ENCODE data around the gene HNRNPA2B1.
"Not testable (repeated sequence)": the region's sequence is repeated elsewhere in the genome, so short reads cannot be mapped to it uniquely, and the experiment has no call there.

HNRNPA2B1 gene

GRCh38 chr7:26198133-26198780 is 2.3 kb downstream of the HNRNPA2B1 start:
- DNase-seq (ENCODE audit: low spot score) = peak; percentile 81

- peak; percentile 41 for DNase-seq (ENCODE audit: low spot score)
These were observed 3.1 kb downstream of the HNRNPA2B1 start for GRCh38 chr7:26197153-26198115.

GRCh38 chr7:26195867-26196657 is 4.5 kb downstream of the HNRNPA2B1 start:
- no peak for DNase-seq (ENCODE audit: low spot score)

- no peak for DNase-seq (ENCODE audit: low spot score)
These were observed 5.4 kb downstream of the HNRNPA2B1 start for GRCh38 chr7:26195182-26195581.

- DNase-seq (ENCODE audit: low spot score) = not testable (repeated sequence)
These were observed 5.8 kb downstream of the HNRNPA2B1 start for GRCh38 chr7:26194764-26195163.

GRCh38 chr7:26193432-26194207 is 6.9 kb downstream of the HNRNPA2B1 start:
- no peak for DNase-seq (ENCODE audit: low spot score)

- DNase-seq (ENCODE audit: low spot score) = no peak
These were observed 8.0 kb downstream of the HNRNPA2B1 start for GRCh38 chr7:26192485-26193087.

- no peak for DNase-seq (ENCODE audit: low spot score)
These were observed 8.5 kb downstream of the HNRNPA2B1 start for GRCh38 chr7:26191974-26192479.

- DNase-seq (ENCODE audit: low spot score) = no peak
These were observed 9.1 kb downstream of the HNRNPA2B1 start for GRCh38 chr7:26191233-26191973.

GRCh38 chr7:26190417-26190869 is 10.1 kb downstream of the HNRNPA2B1 start:
- DNase-seq (ENCODE audit: low spot score) = no peak

GRCh38 chr7:26189697-26190096 is 10.8 kb downstream of the HNRNPA2B1 start:
- no peak for DNase-seq (ENCODE audit: low spot score)

- DNase-seq (ENCODE audit: low spot score) = no peak
These were observed 11.5 kb downstream of the HNRNPA2B1 start for GRCh38 chr7:26188957-26189541.

- DNase-seq (ENCODE audit: low spot score) = no peak
These were observed 12.2 kb downstream of the HNRNPA2B1 start for GRCh38 chr7:26188206-26188956.

- no peak for DNase-seq (ENCODE audit: low spot score)
These were observed 13.0 kb downstream of the HNRNPA2B1 start for GRCh38 chr7:26187380-26188205.

- no peak for DNase-seq (ENCODE audit: low spot score)
These were observed 13.9 kb downstream of the HNRNPA2B1 start for GRCh38 chr7:26186364-26187311.

GRCh38 chr7:26185844-26186180 is 14.7 kb downstream of the HNRNPA2B1 start:
- no peak for DNase-seq (ENCODE audit: low spot score)
